HL-60/S4 treated with retinoic acid at 250 ng/mL for 4 days and 3 days (cell line): ENCODE measurements around the gene AIP.
"Not testable (repeated sequence)": the region's sequence is repeated elsewhere in the genome, so short reads cannot be mapped to it uniquely, and the experiment has no call there.

Source experiments
- in situ Hi-C: fragments of 300-500 bp; cut with MboI; formaldehyde crosslinking; loops from 2 replicates; pipeline ENCODE4 v1.7.0; 2022; ENCODE audit warnings: low sequenced_read_pairs

Gene AIP

GRCh38 chr11:67505605-67506396 is 23.0 kb downstream of the AIP start:
- in situ Hi-C loops: no loop called here

DNA sequence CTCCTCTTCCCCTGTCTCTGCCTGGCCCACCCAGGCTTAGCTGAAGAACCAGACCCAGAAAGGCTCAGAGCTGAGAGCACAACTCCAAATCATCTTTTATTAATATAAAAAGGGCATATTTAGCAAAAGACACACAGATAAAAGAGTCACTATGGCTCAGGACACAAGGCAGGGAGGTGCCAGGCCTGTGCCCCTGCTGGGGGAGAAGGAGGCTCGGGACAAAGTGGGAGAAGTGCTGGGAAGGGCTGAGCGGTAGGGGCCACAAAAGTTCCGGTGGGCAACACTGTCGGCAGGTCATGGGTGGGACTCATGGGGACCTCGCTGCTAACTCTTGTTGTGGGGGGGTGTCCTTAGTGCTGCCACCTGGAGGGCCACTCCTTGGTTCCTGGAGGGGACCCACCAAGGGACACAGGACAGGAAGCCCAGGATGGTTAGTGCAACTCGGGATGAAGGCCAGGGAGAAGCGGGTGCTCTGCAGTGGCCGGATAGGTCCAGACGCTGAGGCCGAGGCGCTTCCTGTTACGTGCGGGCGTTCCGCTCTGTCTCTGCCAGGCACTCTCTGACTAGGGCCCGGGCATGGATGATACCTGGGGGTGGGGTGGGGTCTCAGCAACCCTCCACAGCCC is 23.7 kb downstream of the AIP start:
- in situ Hi-C loops: no loop called here

DNA sequence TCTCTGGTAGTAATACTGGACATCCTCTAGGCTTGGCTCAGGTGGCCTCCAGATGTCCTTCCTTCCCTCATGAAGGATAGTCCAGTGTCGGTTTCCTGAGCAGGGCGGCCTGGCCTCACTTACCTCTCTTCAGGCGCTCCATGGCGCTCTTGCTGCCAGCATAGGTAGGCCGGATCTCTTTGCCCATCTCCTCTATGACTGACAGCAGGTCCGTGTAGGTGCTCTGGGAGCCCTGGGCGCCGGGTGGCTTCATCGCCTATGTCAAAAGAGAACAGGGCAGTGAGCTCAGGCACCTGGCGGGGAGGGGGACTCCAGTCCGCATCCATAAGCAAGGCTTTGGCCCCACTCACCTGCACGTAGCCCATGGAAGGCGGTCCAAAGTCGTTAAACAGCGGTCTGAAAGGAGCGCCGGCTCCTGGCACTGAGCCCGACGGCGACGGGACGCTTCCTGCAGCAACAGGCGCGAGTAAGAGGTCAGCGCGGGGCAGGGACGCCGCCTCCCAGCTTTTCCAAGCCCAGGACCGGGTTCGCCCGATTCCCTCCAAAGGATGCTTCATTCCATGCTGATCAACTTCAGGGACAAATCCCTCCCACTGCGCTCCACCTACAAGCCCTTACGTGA is 24.5 kb downstream of the AIP start:
- in situ Hi-C loops: no loop called here

GRCh38 chr11:67507864-67508485 is 25.1 kb downstream of the AIP start, which contains the start of gene CDK2AP2:
Gene CDK2AP2 (minus strand): TSS chr11:67508162. CDS start chr11:67508082, 80 bp downstream.
- in situ Hi-C loops: no loop called here

DNA sequence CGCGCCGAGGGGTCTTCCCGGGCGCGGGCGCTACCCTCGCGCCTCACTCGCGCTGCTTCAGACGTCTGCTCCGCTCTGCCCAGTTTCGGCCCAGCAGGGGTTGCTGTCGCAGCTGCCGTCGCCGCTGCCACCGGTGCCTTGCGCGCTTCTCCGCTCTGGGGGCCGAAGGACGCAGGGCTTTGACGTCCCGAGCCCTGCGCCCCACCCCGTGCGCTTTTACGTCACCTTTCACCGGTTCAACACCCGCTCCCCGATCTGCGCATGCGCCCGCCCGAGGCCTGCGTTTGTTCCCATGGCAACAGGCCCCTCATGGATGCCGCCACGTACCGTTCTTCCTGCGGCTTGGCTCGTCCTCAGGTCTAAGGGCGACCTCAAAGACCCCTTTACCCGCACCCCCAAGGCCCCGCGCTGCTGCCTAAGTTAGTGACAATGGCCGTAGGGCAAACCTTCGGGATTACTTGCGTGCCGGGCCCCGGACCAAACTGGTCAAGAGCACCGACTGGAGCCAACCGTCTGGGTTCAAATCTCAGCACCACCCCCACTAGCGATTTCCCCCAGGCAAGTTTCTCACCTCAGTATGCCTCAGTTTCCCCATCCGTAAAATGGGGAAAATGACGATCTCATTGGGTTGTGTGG is 25.8 kb downstream of the AIP start:
- in situ Hi-C loops: no loop called here

DNA sequence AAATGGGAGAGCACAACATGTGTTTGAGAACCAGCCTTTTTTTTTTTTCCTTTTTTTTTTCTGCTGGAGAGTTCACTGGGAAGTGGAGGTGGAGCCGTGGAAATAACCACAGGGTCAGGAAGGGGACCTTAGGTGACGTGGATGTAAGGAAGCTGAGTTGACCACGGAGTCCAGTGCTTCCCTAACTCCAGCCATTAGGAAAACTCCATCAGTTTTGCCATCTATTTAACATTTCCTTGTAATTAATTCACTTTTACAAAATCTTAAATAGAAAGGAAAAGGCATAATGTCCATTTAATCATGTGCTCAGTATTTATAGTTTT is 27.2 kb downstream of the AIP start:
- in situ Hi-C loops: no loop called here

DNA sequence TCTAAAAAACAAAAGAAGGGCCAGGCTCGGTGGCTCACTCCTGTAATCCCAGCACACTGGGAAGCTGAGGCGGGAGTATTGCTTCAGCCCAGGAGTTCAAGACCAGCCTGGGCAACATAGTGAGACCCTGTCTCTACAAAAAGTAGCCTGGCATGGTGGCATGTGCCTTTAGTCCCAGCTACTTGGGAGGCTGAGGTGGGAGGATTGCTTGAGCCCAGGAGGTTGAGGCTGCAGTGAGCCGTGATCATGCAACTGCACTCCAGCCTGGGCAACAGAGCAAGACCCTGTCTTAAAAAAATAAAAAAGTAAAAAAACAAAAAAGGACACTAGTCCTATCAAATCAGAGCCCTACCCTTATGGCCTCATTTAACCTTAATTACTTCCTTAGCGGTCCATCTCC is 28.7 kb downstream of the AIP start:
- in situ Hi-C loops: not testable (repeated sequence)

DNA sequence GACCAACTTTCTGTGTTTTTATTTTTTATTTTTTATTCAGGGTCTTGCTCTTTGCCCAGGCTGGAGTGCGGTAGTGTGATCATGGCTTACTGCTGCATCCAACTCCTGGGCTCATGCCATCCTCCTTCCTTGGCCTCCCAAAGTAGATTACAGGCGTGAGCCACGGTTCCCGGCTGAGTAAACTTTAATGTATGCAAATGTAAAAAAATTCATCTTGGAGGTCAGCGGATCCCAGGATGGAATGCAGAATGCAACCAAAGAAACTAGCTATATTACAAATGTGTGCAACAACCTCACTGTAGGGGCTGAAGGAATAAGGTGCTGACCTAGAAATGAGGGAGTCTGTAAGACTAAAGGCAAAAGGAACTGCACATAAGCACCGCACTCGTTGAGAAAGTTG is 31.3 kb downstream of the AIP start:
- in situ Hi-C loops: no loop called here

GRCh38 chr11:67516806-67517205 is 34.0 kb downstream of the AIP start:
- in situ Hi-C loops: no loop called here

DNA sequence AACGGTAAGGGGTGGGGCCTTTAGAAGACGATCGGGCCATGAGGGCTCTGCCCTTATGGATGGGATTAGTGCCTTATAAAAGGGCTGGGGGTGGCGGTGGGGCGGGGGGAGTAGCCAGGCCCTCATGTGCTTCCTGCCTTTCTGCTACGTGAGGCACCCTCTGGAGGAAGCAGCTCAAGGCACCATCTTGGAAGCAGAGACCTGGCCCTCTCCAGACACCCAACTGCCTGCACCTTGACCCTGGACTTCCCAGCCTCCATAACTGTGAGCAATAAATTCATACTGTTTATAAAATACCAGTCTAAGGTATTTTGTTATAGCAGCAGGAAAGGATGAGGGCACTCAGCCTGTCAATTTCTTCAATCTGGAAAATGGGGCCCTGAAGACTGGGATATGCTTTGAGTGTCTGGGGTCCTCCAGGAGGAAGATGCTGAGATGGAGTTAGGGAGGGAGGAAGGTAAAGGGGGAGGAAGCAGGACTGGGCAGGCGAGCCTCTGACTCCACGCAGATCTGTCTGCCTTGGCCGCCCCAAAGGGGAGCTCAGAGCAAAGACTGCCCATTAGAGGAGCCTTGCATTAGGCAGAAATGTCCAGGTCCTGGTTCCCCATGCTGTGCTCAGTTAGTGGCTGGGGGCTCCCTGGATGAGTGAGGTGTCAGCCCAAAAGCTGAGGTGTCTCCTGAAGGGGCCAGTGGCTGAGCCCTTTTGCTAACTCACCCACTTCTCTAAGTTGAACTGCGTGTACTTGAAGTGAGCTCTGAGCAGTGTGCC is 35.1 kb downstream of the AIP start:
- in situ Hi-C loops: no loop called here

- in situ Hi-C loops: no loop called here
Measured at GRCh38 chr11:67519726-67520125, 36.9 kb downstream of the AIP start.

- in situ Hi-C loops: no loop called here
Measured at GRCh38 chr11:67520856-67521824, 38.3 kb downstream of the AIP start.

- in situ Hi-C loops: no loop called here
Measured at GRCh38 chr11:67521924-67522323, 39.1 kb downstream of the AIP start.

GRCh38 chr11:67522338-67522737 is 39.5 kb downstream of the AIP start:
- in situ Hi-C loops: no loop called here

GRCh38 chr11:67522844-67523555 is 40.2 kb downstream of the AIP start, which contains the start of gene CABP2:
Gene CABP2 (minus strand): TSS chr11:67523446. CDS start chr11:67523326, 120 bp downstream.
- in situ Hi-C loops: no loop called here

DNA sequence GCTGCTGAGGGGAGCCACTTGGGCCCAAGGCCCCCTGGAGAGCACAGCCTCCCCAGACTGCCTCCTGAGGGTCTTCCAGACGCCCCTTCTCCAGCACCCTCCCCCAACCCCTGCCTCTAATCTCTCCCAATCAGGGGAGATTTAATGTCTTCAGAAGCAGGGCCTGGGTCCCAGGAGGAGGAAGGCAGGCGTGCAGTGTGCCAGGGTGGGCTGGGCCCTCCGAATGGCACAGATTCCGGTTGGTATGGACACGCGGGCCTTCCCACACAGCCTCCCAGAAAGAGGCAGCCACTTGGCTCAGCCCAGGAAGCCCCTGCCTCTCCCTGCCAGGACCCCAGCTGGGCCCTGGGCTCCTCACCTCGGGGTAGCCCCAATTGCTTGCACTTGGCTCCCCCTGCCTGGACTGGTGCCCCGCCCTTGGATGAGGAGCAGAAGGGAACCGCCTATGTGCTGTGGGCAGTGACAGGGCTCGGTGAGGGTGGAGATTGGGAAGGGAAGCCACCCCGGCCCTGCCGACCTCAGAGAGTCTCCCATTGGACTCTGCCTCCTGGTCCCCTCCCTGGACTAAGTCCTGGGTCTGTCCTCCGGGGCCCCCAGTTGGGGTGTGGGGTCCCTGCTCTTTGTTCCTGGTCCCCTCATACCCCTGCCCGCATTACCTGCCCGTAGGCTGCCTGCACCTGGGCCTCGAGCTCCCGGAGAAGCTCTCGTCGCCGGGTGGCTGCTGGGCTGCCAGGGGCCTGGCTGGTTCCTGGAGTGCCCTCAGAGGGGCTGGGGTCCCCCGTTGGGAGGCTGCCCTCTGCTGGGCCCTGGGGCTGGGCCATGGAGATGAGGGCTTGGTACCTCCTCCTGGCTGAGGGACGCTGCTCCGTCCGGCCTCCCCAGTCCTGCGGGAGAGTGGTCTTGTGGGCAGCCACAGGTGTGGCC is 41.0 kb downstream of the AIP start:
- in situ Hi-C loops: no loop called here

DNA sequence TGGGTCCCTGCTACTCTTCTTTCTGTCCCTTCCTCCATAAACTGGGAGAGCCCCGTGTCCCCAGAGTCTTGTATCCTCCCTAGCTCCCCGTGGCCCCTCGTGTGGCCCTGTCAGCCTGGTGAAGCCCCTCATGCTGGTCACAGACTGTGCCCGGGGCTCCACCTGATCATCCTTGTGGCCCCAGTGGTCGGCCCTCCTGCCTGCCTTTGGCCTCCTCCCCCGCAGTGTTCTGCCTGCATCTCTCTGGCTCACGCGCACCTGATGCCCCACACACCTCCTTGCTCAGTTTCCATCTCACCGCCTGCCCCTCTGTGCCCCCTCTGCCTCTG is 41.6 kb downstream of the AIP start:
- in situ Hi-C loops: no loop called here
